Trophoblast cell (in vitro differentiated cells and primary cell): ENCODE measurements around the gene LRP1.

ENCODE experiments used
- DNase-seq, 2 donors: peaks; one replicate each; pipeline ENCODE4 v3.0.0-alpha.2; 2016
- H2AFZ ChIP-seq: 2 replicates; pipeline ENCODE4 v1.6.1; 2013; ENCODE audit warnings: low read length, moderate library complexity, mild to moderate bottlenecking; ENCODE audit not compliant: insufficient read depth, poor library complexity
- H2AK5ac ChIP-seq: 2 replicates; pipeline ENCODE4 v1.6.1; 2013; ENCODE audit warnings: mild to moderate bottlenecking, low read length
- H2BK120ac ChIP-seq: 2 replicates; pipeline ENCODE4 v1.6.1; 2013; ENCODE audit warnings: low read length, mild to moderate bottlenecking, moderate library complexity; ENCODE audit not compliant: insufficient read depth, poor library complexity
- H2BK12ac ChIP-seq: 2 replicates; pipeline ENCODE4 v1.6.1; 2013; ENCODE audit warnings: mild to moderate bottlenecking, low read length, moderate library complexity
- H2BK5ac ChIP-seq: 2 replicates; pipeline ENCODE4 v1.6.1; 2013; ENCODE audit warnings: low read length, low read depth, moderate library complexity, mild to moderate bottlenecking; ENCODE audit not compliant: poor library complexity
- H3K14ac ChIP-seq: 2 replicates; pipeline ENCODE4 v1.6.1; 2013; ENCODE audit warnings: mild to moderate bottlenecking, low read length
- H3K18ac ChIP-seq: 2 replicates; pipeline ENCODE4 v1.6.1; 2013; ENCODE audit warnings: mild to moderate bottlenecking, low read length
- H3K23ac ChIP-seq: 2 replicates; pipeline ENCODE4 v1.6.1; 2013; ENCODE audit warnings: low read length
- H3K27ac ChIP-seq: 2 replicates; pipeline ENCODE4 v1.5.1; 2013; ENCODE audit warnings: low read depth, mild to moderate bottlenecking, inconsistent platforms, low read length, moderate library complexity
- H3K27me3 ChIP-seq: 2 replicates; pipeline ENCODE4 v1.6.1; 2013; ENCODE audit warnings: inconsistent platforms, mild to moderate bottlenecking, low read length, moderate library complexity; ENCODE audit not compliant: insufficient read depth
- H3K36me3 ChIP-seq, 2 experiments: 1 replicate in 1 of 2; 2 replicates in 1 of 2; pipeline ENCODE4 v1.6.1; 2013; ENCODE audit warnings: low read length in 2 of 2, mild to moderate bottlenecking in 2 of 2, moderate library complexity in 1 of 2; ENCODE audit not compliant: insufficient read depth in 2 of 2, control insufficient read depth in 1 of 2
- H3K4ac ChIP-seq: 2 replicates; pipeline ENCODE4 v1.6.1; 2013; ENCODE audit warnings: low read depth, mild to moderate bottlenecking, low read length, moderate library complexity
- H3K4me1 ChIP-seq, 2 experiments: 1 replicate in 1 of 2; 2 replicates in 1 of 2; pipeline ENCODE4 v1.6.1; 2013; ENCODE audit warnings: low read length in 2 of 2, mild to moderate bottlenecking in 2 of 2, moderate library complexity in 1 of 2; ENCODE audit not compliant: insufficient read depth in 2 of 2, control insufficient read depth in 1 of 2
- H3K4me2 ChIP-seq: 2 replicates; pipeline ENCODE4 v1.6.1; 2013; ENCODE audit warnings: inconsistent platforms, mild to moderate bottlenecking, low read length, moderate library complexity
- H3K4me3 ChIP-seq: 2 replicates; pipeline ENCODE4 v1.5.1; 2013; ENCODE audit warnings: mild to moderate bottlenecking, low read depth, low read length, inconsistent platforms
- H3K79me1 ChIP-seq: one replicate; pipeline ENCODE4 v1.6.1; 2013; ENCODE audit warnings: low read length
- H3K79me2 ChIP-seq: 2 replicates; pipeline ENCODE4 v1.6.1; 2013; ENCODE audit warnings: low read length, mild to moderate bottlenecking; ENCODE audit not compliant: control insufficient read depth, insufficient read depth, poor library complexity
- H3K9ac ChIP-seq: 2 replicates; pipeline ENCODE4 v1.6.1; 2013; ENCODE audit warnings: mild to moderate bottlenecking, low read length
- H3K9me3 ChIP-seq: 2 replicates; pipeline ENCODE4 v1.6.1; 2013; ENCODE audit warnings: low read depth, mild to moderate bottlenecking, control low read depth, inconsistent platforms, low read length; ENCODE audit not compliant: insufficient read depth
- H4K12ac ChIP-seq: 2 replicates; pipeline ENCODE4 v1.6.1; 2013; ENCODE audit warnings: low read depth, mild to moderate bottlenecking, low read length, moderate library complexity
- H4K8ac ChIP-seq: 2 replicates; pipeline ENCODE4 v1.6.1; 2013; ENCODE audit warnings: low read depth, mild to moderate bottlenecking, low read length, moderate library complexity
- H4K91ac ChIP-seq: one replicate; pipeline ENCODE4 v1.6.1; 2013; ENCODE audit warnings: low read depth, mild to moderate bottlenecking, low read length, moderate library complexity
- WGBS: extraction: QIAGEN DNeasy Blood & Tissue Kit; methylation state at CpG from one replicate; pipeline ENCODE4 v1.1.7; 2013; ENCODE audit warnings: missing lambda C conversion rate; ENCODE audit not compliant: insufficient read length, insufficient coverage; ENCODE audit errors: extremely low coverage; 5-methylcytosine and 5-hydroxymethylcytosine counted together

The LRP1 gene

DNA sequence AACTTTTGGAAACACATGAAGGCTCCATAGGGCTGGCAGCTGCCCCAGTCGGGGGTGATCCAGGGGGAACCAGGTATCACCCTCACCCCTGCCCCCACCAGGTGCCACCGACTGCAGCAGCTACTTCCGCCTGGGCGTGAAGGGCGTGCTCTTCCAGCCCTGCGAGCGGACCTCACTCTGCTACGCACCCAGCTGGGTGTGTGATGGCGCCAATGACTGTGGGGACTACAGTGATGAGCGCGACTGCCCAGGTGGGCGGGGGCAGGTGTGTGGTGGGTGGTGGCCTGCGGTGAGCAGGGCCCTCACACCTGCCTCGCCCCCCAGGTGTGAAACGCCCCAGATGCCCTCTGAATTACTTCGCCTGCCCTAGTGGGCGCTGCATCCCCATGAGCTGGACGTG is 66.0 kb downstream of the LRP1 start:
- H3K27me3 ChIP-seq = no peaks in the 10 kb centered on the region
- no peaks in the 10 kb centered on the region for H3K4me1 ChIP-seq
- DNase-seq = no peak
- no peak overlapping the region for H3K23ac ChIP-seq
- H3K36me3 ChIP-seq = peaks cover 100% of the 10 kb centered on the region in 2 experiments
- no peak overlapping the region for H3K4ac ChIP-seq
- no peak overlapping the region for H3K4me2 ChIP-seq
- WGBS = no CpG with 5 or more reads among the region's 18 CpGs
- H2BK5ac ChIP-seq = no peak overlapping the region
- no peak overlapping the region for H2AFZ ChIP-seq
- no peak overlapping the region for H3K18ac ChIP-seq
- no peak overlapping the region for H2AK5ac ChIP-seq
- H2BK120ac ChIP-seq = no peak overlapping the region
- no peak overlapping the region for H3K27ac ChIP-seq
- H3K14ac ChIP-seq = no peak overlapping the region
- H3K9me3 ChIP-seq = peaks cover 12% of the 10 kb centered on the region
- no peak overlapping the region for H3K4me3 ChIP-seq
- H3K9ac ChIP-seq = no peak overlapping the region
- H4K91ac ChIP-seq = no peak overlapping the region
- no peak overlapping the region for H4K12ac ChIP-seq
- no peaks in the 10 kb centered on the region for H3K79me1 ChIP-seq
- H3K79me2 ChIP-seq = no peaks in the 10 kb centered on the region
- H4K8ac ChIP-seq = no peak overlapping the region
- H2BK12ac ChIP-seq = no peak overlapping the region

GRCh38 chr12:57195186-57195585 is 66.9 kb downstream of the LRP1 start:
- no peak overlapping the region for H3K4ac ChIP-seq
- no CpG with 5 or more reads among the region's 19 CpGs for WGBS
- no peak overlapping the region for H3K4me2 ChIP-seq
- no peak overlapping the region for H4K8ac ChIP-seq
- peaks cover 12% of the 10 kb centered on the region for H3K9me3 ChIP-seq
- H3K27ac ChIP-seq = no peak overlapping the region
- no peak overlapping the region for H4K91ac ChIP-seq
- H3K79me1 ChIP-seq = no peaks in the 10 kb centered on the region
- no peak overlapping the region for H3K23ac ChIP-seq
- H3K36me3 ChIP-seq = peaks cover 100% of the 10 kb centered on the region in 2 experiments
- no peak overlapping the region for H2BK5ac ChIP-seq
- no peak overlapping the region for H2AFZ ChIP-seq
- no peaks in the 10 kb centered on the region for H3K4me1 ChIP-seq
- no peak overlapping the region for H2BK12ac ChIP-seq
- no peaks in the 10 kb centered on the region for H3K79me2 ChIP-seq
- H4K12ac ChIP-seq = no peak overlapping the region
- H3K14ac ChIP-seq = no peak overlapping the region
- H3K4me3 ChIP-seq = no peak overlapping the region
- H3K27me3 ChIP-seq = no peaks in the 10 kb centered on the region
- no peak for DNase-seq
- H3K18ac ChIP-seq = no peak overlapping the region
- H2AK5ac ChIP-seq = no peak overlapping the region
- H3K9ac ChIP-seq = no peak overlapping the region
- no peak overlapping the region for H2BK120ac ChIP-seq

DNA sequence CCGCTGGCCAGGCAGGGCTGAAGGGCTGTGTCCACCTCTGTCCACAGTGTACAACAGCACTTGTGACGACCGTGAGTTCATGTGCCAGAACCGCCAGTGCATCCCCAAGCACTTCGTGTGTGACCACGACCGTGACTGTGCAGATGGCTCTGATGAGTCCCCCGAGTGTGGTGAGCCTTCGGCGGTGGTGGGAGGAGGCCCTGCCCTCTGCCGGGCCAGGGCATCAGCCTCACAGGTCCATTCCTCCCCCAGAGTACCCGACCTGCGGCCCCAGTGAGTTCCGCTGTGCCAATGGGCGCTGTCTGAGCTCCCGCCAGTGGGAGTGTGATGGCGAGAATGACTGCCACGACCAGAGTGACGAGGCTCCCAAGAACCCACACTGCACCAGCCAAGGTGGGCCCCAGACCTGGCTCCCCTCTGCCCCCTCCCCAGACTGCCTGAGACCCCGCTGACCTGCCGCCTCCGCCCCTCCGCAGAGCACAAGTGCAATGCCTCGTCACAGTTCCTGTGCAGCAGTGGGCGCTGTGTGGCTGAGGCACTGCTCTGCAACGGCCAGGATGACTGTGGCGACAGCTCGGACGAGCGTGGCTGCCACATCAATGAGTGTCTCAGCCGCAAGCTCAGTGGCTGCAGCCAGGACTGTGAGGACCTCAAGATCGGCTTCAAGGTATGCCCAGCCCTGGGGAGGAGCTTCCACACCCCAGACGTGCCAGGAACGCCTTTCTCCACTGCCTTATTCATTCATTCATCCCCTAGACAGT is 67.5 kb downstream of the LRP1 start:
- no peak overlapping the region for H3K18ac ChIP-seq
- DNase-seq = no peak
- no peak overlapping the region for H2BK12ac ChIP-seq
- H3K27ac ChIP-seq = no peak overlapping the region
- H3K79me2 ChIP-seq = no peaks in the 10 kb centered on the region
- peaks cover 99% of the 10 kb centered on the region in 2 experiments for H3K36me3 ChIP-seq
- H3K27me3 ChIP-seq = no peaks in the 10 kb centered on the region
- WGBS = no CpG with 5 or more reads among the region's 34 CpGs
- no peak overlapping the region for H3K23ac ChIP-seq
- H2AK5ac ChIP-seq = no peak overlapping the region
- no peak overlapping the region for H4K8ac ChIP-seq
- H4K91ac ChIP-seq = no peak overlapping the region
- no peak overlapping the region for H3K4me3 ChIP-seq
- no peak overlapping the region for H2AFZ ChIP-seq
- peaks cover 12% of the 10 kb centered on the region for H3K9me3 ChIP-seq
- H3K4ac ChIP-seq = no peak overlapping the region
- H2BK120ac ChIP-seq = no peak overlapping the region
- H3K9ac ChIP-seq = no peak overlapping the region
- H3K4me1 ChIP-seq = no peaks in the 10 kb centered on the region
- no peak overlapping the region for H3K14ac ChIP-seq
- no peak overlapping the region for H2BK5ac ChIP-seq
- no peaks in the 10 kb centered on the region for H3K79me1 ChIP-seq
- no peak overlapping the region for H3K4me2 ChIP-seq
- no peak overlapping the region for H4K12ac ChIP-seq

DNA sequence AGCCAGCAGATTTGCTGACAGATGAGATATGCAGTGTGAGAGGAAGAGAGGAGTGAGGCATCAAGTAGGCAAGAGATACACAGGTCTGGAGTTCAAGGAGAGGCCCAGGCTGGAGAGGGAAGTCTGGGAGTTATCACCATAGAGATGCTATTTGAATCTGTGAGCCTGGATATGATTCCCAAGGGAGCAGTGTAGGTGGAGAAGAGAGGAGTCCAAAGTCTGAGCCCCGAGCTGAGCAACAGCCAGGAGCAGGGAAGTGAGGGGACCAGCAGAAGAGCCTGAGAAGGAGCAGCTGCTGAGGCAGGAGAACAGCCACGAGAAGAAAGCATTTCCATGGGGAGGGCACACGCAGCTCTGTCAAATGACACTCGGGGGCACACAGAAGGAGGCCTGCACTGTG is 68.2 kb downstream of the LRP1 start:
- H3K79me2 ChIP-seq = no peaks in the 10 kb centered on the region
- no peak overlapping the region for H3K14ac ChIP-seq
- no peak overlapping the region for H2BK5ac ChIP-seq
- no peak overlapping the region for H4K12ac ChIP-seq
- no peak overlapping the region for H2AK5ac ChIP-seq
- H3K23ac ChIP-seq = no peak overlapping the region
- peaks cover 8% of the 10 kb centered on the region for H3K9me3 ChIP-seq
- H3K79me1 ChIP-seq = no peaks in the 10 kb centered on the region
- no CpG with 5 or more reads among the region's 4 CpGs for WGBS
- H2BK12ac ChIP-seq = no peak overlapping the region
- no peak overlapping the region for H3K4ac ChIP-seq
- no peak overlapping the region for H2AFZ ChIP-seq
- no peak overlapping the region for H3K4me2 ChIP-seq
- H3K36me3 ChIP-seq = peaks cover 98 to 99% of the 10 kb centered on the region in 2 experiments
- no peak overlapping the region for H3K9ac ChIP-seq
- DNase-seq = no peak
- H3K27me3 ChIP-seq = no peaks in the 10 kb centered on the region
- no peak overlapping the region for H2BK120ac ChIP-seq
- H4K91ac ChIP-seq = no peak overlapping the region
- no peak overlapping the region for H3K27ac ChIP-seq
- no peak overlapping the region for H3K18ac ChIP-seq
- no peak overlapping the region for H4K8ac ChIP-seq
- no peaks in the 10 kb centered on the region for H3K4me1 ChIP-seq
- H3K4me3 ChIP-seq = no peak overlapping the region
